HG03378 (cell line): ENCODE data around the gene DHRS3.

Experiments used
- ATAC-seq: cut with Tn5 transposase; IDR thresholded peaks from one replicate; pipeline ENCODE4 v1.9.1; 2021; ENCODE audit warnings: mild to moderate bottlenecking, moderate library complexity; ENCODE audit not compliant: unreplicated experiment

DHRS3 gene

GRCh38 chr1:12600335-12600734 lies 17.7 kb downstream of the DHRS3 start:
- ATAC-seq, result no peak

GRCh38 chr1:12599657-12600056 lies 18.4 kb downstream of the DHRS3 start:
- ATAC-seq, result no peak

GRCh38 chr1:12598974-12599373 lies 19.0 kb downstream of the DHRS3 start:
- ATAC-seq, result no peak

- no peak for ATAC-seq
These were observed 20.2 kb downstream of the DHRS3 start for GRCh38 chr1:12597792-12598191.

GRCh38 chr1:12596007-12596821 lies 21.8 kb downstream of the DHRS3 start:
- no peak for ATAC-seq

GRCh38 chr1:12595757-12596006 lies 22.3 kb downstream of the DHRS3 start:
- ATAC-seq, result no peak

GRCh38 chr1:12594966-12595756 lies 22.8 kb downstream of the DHRS3 start:
- ATAC-seq, result no peak

GRCh38 chr1:12594490-12594889 lies 23.5 kb downstream of the DHRS3 start:
- ATAC-seq, result no peak

- ATAC-seq, result no peak
These were observed 24.4 kb downstream of the DHRS3 start for GRCh38 chr1:12593621-12594066.

GRCh38 chr1:12592496-12592895 lies 25.5 kb downstream of the DHRS3 start:
- ATAC-seq, result no peak

GRCh38 chr1:12591267-12591938 lies 26.6 kb downstream of the DHRS3 start:
- ATAC-seq, result no peak

- ATAC-seq, result no peak
These were observed 29.3 kb downstream of the DHRS3 start for GRCh38 chr1:12588695-12589094.

- ATAC-seq, result no peak
These were observed 29.9 kb downstream of the DHRS3 start for GRCh38 chr1:12587981-12588640.

GRCh38 chr1:12585951-12586942 lies 31.8 kb downstream of the DHRS3 start:
- no peak for ATAC-seq

GRCh38 chr1:12585536-12585935 lies 32.5 kb downstream of the DHRS3 start:
- ATAC-seq, result no peak

- no peak for ATAC-seq
These were observed 33.0 kb downstream of the DHRS3 start for GRCh38 chr1:12584900-12585525.

- ATAC-seq, result no peak
These were observed 34.5 kb downstream of the DHRS3 start for GRCh38 chr1:12583484-12583883.

GRCh38 chr1:12582649-12583048 lies 35.4 kb downstream of the DHRS3 start:
- no peak for ATAC-seq

- ATAC-seq, result no peak
These were observed 36.8 kb downstream of the DHRS3 start for GRCh38 chr1:12581179-12581578.
